CD4-positive, alpha-beta T cell (primary cell): ENCODE measurements around the gene DCAF12L2. TPM values are rescaled to one million over a fixed set of nuclear protein-coding genes. Genes with fewer than 3 reads are reported as not detected.

Source experiments
- ATAC-seq: fragments of 200-7000 bp; cut with Tn5 transposase; one replicate; pipeline ENCODE4 v1.10.0; 2022; ENCODE audit warnings: mild to moderate bottlenecking; ENCODE audit not compliant: poor library complexity
- CTCF ChIA-PET: fragments of 350-600 bp; sonication (Branson Sonifier 250); formaldehyde crosslinking; loops from one replicate; lab custom pipeline; 2021; ENCODE audit warnings: antibody characterized with exemption, inconsistent platforms; lab: Charles Lee
- POLR2A ChIA-PET: fragments of 350-600 bp; sonication (Branson Sonifier 250); formaldehyde crosslinking; loops from one replicate; lab custom pipeline; 2021; ENCODE audit warnings: antibody characterized with exemption, inconsistent platforms; lab: Charles Lee
- DNase-seq, 14 experiments: peaks; one replicate each; pipeline ENCODE4 v3.0.0-alpha.2; 2013 to 2020; ENCODE audit warnings: mixed read lengths in 2 of 14
- H3K27ac ChIP-seq, 2 donors: one replicate each; pipeline versions ENCODE4 v1.5.1 to v1.7.0; 2013; ENCODE audit warnings: low read length in 2 of 2, low read depth in 1 of 2, mild to moderate bottlenecking in 1 of 2
- H3K27me3 ChIP-seq, 2 experiments: 1 replicate in 1 of 2; 2 replicates in 1 of 2; pipeline versions ENCODE4 v1.6.1 to v1.7.0; 2013; ENCODE audit warnings: low read length in 2 of 2, control low read depth in 1 of 2, mild to moderate bottlenecking in 1 of 2, moderate library complexity in 1 of 2; ENCODE audit not compliant: insufficient read depth in 2 of 2, control insufficient read depth in 1 of 2
- H3K36me3 ChIP-seq: one replicate; pipeline ENCODE4 v1.6.1; 2013; ENCODE audit warnings: low read length, control low read depth; ENCODE audit not compliant: insufficient read depth
- H3K4me1 ChIP-seq: one replicate; pipeline ENCODE4 v1.6.1; 2013; ENCODE audit warnings: low read length, control low read depth; ENCODE audit not compliant: insufficient read depth
- H3K4me3 ChIP-seq: one replicate; pipeline ENCODE4 v1.5.1; 2013; ENCODE audit warnings: mild to moderate bottlenecking, low read length, moderate library complexity
- H3K9me3 ChIP-seq, 2 experiments: 1 replicate in 1 of 2; 2 replicates in 1 of 2; pipeline versions ENCODE4 v1.6.1 to v1.7.0; 2013; ENCODE audit warnings: low read length in 2 of 2, mild to moderate bottlenecking in 2 of 2, control low read depth in 1 of 2, moderate library complexity in 1 of 2; ENCODE audit not compliant: control insufficient read depth in 1 of 2, insufficient read depth in 1 of 2
- H3K27ac Mint-ChIP-seq: one replicate; pipeline ENCODE4 v1.8.0; 2020; ENCODE audit warnings: mixed read lengths
- H3K27me3 Mint-ChIP-seq: one replicate; pipeline ENCODE4 v1.8.0; 2021; ENCODE audit warnings: mixed read lengths
- H3K36me3 Mint-ChIP-seq: one replicate; pipeline ENCODE4 v1.8.0; 2021; ENCODE audit warnings: low read depth, mixed read lengths
- H3K4me1 Mint-ChIP-seq: one replicate; pipeline ENCODE4 v1.8.0; 2021; ENCODE audit warnings: low read depth, mixed read lengths
- H3K4me3 Mint-ChIP-seq: one replicate; pipeline ENCODE4 v1.8.0; 2020; ENCODE audit warnings: mild to moderate bottlenecking, mixed read lengths
- H3K9me3 Mint-ChIP-seq: one replicate; pipeline ENCODE4 v1.8.0; 2020; ENCODE audit warnings: mixed read lengths
- intact Hi-C, 2 experiments: fragments of 100-400 bp; cut with DNase I in 1 of 2; cut with micrococcal nuclease in 1 of 2; formaldehyde crosslinking; loops; one replicate each; pipeline versions ENCODE4 v1.15.1 to v1.9.0; 2023 to 2025; cut with DNase I, micrococcal nuclease
- total RNA-seq, 174 experiments: library from RNA in 2 of 174; stranded (reverse) in 2 of 174; gene quantifications; one replicate each; pipeline ENCODE4 v1.2.3 and lab custom pipeline; 2021 to 2026
- TF ChIP-seq, protein P1 (sequence below): fragments of 200-600 bp; IDR thresholded peaks from one replicate; pipeline ENCODE4 v1.8.0; 2022; ENCODE audit warnings: antibody characterized with exemption, mild to moderate bottlenecking

DCAF12L2 gene
- total RNA-seq, 2 experiments from 2014 or later: not detected

DNA sequence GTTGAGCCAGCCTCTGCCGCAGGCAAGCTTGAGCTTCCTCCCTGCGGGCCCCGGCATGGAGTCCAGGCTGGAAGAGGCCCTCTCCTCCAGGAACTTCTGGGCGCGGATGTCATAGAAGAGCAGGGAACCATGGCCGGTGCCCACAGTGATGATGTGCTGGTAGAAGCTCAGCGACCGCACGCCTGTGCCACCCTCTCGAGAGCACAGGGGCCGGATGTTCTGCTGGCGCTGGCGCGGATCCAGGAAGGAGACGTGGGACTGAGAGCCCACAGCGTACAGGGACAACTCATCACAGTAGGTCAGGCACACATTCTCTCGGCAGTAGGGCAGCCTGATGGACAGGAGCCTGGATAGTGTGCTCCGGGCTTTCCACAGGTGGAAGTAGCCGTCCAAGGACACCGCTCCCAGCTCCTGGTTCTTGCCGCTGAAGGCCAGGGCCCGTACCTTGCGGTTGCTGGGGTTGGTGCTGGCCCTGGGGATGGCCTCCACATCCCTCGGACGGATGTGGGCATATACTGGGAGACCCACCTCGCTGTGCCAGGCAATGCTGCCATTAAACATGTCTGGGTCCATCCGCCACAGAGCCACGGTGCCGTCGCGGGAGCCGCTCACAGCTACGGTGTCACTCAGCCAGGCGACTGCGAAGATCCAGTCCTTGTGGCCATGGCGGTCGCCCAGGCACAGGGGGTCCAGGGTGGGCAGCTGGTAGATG, 1.2 kb downstream of the DCAF12L2 start:
- H3K27me3 Mint-ChIP-seq: peaks cover 22% of the 10 kb centered on the region
- ATAC-seq (no peak), DNase-seq (no peak)
- intact Hi-C loops: no loop called here
- POLR2A ChIA-PET: no interaction called here
- no peaks in the 10 kb centered on the region for H3K9me3 Mint-ChIP-seq
- Histone ChIP-seq H3K27me3 (no peaks in the 10 kb centered on the region), H3K27ac (no peak overlapping the region), H3K9me3 (peaks cover 0 to 12% of the 10 kb centered on the region in 2 experiments), H3K4me1 (no peaks in the 10 kb centered on the region), H3K4me3 (no peak overlapping the region), H3K36me3 (no peaks in the 10 kb centered on the region)
- CTCF ChIA-PET: no interaction called here
- TF ChIP-seq, protein P1, sequence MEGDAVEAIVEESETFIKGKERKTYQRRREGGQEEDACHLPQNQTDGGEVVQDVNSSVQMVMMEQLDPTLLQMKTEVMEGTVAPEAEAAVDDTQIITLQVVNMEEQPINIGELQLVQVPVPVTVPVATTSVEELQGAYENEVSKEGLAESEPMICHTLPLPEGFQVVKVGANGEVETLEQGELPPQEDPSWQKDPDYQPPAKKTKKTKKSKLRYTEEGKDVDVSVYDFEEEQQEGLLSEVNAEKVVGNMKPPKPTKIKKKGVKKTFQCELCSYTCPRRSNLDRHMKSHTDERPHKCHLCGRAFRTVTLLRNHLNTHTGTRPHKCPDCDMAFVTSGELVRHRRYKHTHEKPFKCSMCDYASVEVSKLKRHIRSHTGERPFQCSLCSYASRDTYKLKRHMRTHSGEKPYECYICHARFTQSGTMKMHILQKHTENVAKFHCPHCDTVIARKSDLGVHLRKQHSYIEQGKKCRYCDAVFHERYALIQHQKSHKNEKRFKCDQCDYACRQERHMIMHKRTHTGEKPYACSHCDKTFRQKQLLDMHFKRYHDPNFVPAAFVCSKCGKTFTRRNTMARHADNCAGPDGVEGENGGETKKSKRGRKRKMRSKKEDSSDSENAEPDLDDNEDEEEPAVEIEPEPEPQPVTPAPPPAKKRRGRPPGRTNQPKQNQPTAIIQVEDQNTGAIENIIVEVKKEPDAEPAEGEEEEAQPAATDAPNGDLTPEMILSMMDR: no peak
- H3K27ac Mint-ChIP-seq: no peak overlapping the region
- no peak overlapping the region for H3K4me3 Mint-ChIP-seq
- H3K4me1 Mint-ChIP-seq: no peaks in the 10 kb centered on the region
- no peaks in the 10 kb centered on the region for H3K36me3 Mint-ChIP-seq

DNA sequence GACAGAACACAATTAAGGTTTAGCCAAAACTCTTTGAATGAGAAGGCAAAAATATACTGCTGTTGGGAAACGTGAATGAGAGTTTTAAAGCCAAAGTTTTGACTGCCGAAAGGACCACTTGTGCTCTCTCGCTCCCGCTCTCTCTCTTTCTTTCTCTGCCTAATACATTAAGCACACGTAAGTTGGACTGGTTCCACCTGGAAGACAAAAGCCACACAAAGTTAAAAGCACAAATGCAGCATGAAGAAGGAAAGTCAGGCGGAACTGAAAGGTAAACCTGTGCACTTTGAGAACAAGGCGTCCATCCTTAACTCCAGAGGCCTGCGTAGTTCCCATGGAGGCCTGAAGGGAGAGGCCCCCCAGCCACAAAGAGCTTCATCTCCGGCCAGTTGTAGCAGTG, 1.9 kb downstream of the DCAF12L2 start:
- POLR2A ChIA-PET: no interaction called here
- no peaks in the 10 kb centered on the region for H3K4me1 ChIP-seq
- Mint-ChIP-seq H3K4me3 (peak overlapping the region; percentile 38), H3K4me1 (no peaks in the 10 kb centered on the region), H3K9me3 (no peaks in the 10 kb centered on the region), H3K36me3 (no peaks in the 10 kb centered on the region), H3K27me3 (peaks cover 22% of the 10 kb centered on the region), H3K27ac (no peak overlapping the region)
- H3K27me3 ChIP-seq: no peaks in the 10 kb centered on the region
- DNase-seq: no peak
- intact Hi-C loops: no loop called here
- no peak overlapping the region for H3K4me3 ChIP-seq
- H3K9me3 ChIP-seq: peaks cover 0 to 12% of the 10 kb centered on the region in 2 experiments
- TF ChIP-seq, protein P1: no peak
- CTCF ChIA-PET: no interaction called here
- H3K36me3 ChIP-seq: no peaks in the 10 kb centered on the region
- no peak for ATAC-seq
- no peak overlapping the region for H3K27ac ChIP-seq

DNA sequence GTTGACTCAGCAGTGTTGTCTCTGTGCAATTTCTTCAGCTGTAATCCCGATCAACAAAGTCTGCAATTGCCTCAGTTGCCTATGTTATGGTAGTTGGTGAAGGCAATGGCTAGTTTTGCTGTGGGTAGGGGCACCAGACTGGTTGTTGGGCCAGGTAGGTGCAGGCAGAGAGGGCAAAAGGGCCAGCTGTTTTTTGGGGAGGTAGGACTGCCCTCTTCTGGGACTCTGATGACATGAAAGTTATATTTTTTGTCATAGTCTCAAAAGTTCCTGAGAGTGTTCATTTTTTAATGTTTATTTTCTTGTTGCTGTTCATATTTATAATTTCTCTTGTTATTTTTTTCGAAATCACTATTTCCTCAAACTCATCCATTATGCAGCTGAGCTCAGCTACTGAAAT, 25.1 kb downstream of the DCAF12L2 start:
- H3K36me3 Mint-ChIP-seq: no peaks in the 10 kb centered on the region
- CTCF ChIA-PET: no interaction called here
- TF ChIP-seq, protein P1: no peak

More for the DNA sequence above, 25.1 kb downstream of the DCAF12L2 start:
- POLR2A ChIA-PET: no interaction called here
- Mint-ChIP-seq H3K9me3 (no peaks in the 10 kb centered on the region), H3K4me3 (no peak overlapping the region), H3K27me3 (no peaks in the 10 kb centered on the region), H3K4me1 (no peaks in the 10 kb centered on the region), H3K27ac (no peak overlapping the region)
- ATAC-seq: no peak
- DNase-seq: no peak
- no peaks in the 10 kb centered on the region for H3K27me3 ChIP-seq
- H3K27ac ChIP-seq: no peak overlapping the region
- peaks cover 0 to 4% of the 10 kb centered on the region in 2 experiments for H3K9me3 ChIP-seq
- no peaks in the 10 kb centered on the region for H3K36me3 ChIP-seq
- no peak overlapping the region for H3K4me3 ChIP-seq
- intact Hi-C loops: no loop called here
- H3K4me1 ChIP-seq: no peaks in the 10 kb centered on the region
